Cardiac muscle cell (in vitro differentiated cells and primary cell): ENCODE measurements around the gene LAMTOR5. TPM values are rescaled to one million over a fixed set of nuclear protein-coding genes. Genes with fewer than 3 reads are reported as not detected.
A peak's percentile ranks its signal among the peaks of the same experiment; 100 is the strongest.
"Not testable (repeated sequence)": the region's sequence is repeated elsewhere in the genome, so short reads cannot be mapped to it uniquely, and the experiment has no call there.

Experiments
- DNase-seq, 2 donors: peaks; one replicate each; pipeline versions ENCODE4 v3.0.0 to v3.0.0-alpha.2; 2010 to 2017; ENCODE audit warnings: low read depth in 1 of 2, low spot score in 1 of 2
- H3K27ac ChIP-seq: fragments of 200-600 bp; sonication (generic); 2 replicates; pipeline ENCODE4 v1.5.1; 2016
- H3K27me3 ChIP-seq: fragments of 200-600 bp; sonication (generic); 2 replicates; pipeline ENCODE4 v1.6.0; 2016; ENCODE audit warnings: control low read depth
- H3K36me3 ChIP-seq: fragments of 200-600 bp; sonication (generic); 2 replicates; pipeline ENCODE4 v1.5.1; 2016; ENCODE audit warnings: control low read depth
- H3K4me1 ChIP-seq: fragments of 200-600 bp; sonication (generic); 2 replicates; pipeline ENCODE4 v1.8.1; 2017; ENCODE audit warnings: low read depth, mild to moderate bottlenecking, mixed run types
- H3K4me3 ChIP-seq: fragments of 200-600 bp; sonication (generic); 2 replicates; pipeline ENCODE4 v1.5.1; 2016; ENCODE audit warnings: mild to moderate bottlenecking
- H3K9me3 ChIP-seq: fragments of 200-600 bp; sonication (generic); 2 replicates; pipeline ENCODE4 v1.5.1; 2017; ENCODE audit warnings: low read depth, mild to moderate bottlenecking, control low read depth
- polyA plus RNA-seq: library from polyadenylated mRNA; unstranded; fragments of >200 nt; fragmentation: Nextera tagmentation; extraction: Ambion mirVana; gene quantifications from 2 replicates; pipeline ENCODE4 v1.2.1, GENCODE V29; 2016
- total RNA-seq: library from RNA; depleted of rRNA; stranded (reverse); fragments of >200 nt; gene quantifications from 2 replicates; pipeline ENCODE4 v1.2.3, GENCODE V29; 2016
- TF ChIP-seq, protein P1 (sequence below): IDR thresholded peaks from 2 replicates; pipeline ENCODE4 v1.5.1; 2012; ENCODE audit warnings: low read depth, mild to moderate bottlenecking, low read length

Gene LAMTOR5
- total and polyA plus RNA-seq, 2 experiments from 2014 or later, result 78.3 to 465 TPM

DNA sequence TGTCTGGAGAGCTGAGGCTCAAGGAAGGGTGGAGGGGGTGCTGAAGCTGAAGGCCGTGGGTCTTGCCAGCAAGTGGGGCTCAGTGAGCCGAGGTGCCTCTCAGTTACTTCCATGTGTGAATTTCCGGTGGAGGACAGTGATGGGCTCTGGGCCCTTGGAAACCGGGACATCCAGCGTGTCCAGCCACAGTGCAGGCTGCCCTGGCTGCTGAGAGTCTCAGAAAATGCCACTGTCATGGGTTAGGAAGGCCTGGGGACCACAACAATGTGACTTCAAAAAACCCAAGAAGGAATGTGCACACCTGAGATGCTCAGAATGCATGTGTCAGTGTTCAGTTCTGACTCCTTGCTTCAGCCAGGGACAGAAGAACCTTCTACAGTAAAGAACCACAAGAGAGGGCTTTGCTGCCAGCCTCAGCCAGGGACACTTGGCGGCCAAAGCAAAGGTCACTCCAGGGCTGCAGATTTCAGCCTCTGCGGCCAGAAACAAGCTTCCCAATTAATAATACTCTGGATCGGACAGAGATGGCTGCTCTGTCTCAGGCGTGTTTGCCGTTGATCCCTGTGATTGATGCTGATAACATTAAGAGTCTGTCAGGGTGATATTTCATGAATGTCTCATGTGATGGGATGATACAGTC, 12.6 kb upstream of the LAMTOR5 start:
- TF ChIP-seq, protein P1, sequence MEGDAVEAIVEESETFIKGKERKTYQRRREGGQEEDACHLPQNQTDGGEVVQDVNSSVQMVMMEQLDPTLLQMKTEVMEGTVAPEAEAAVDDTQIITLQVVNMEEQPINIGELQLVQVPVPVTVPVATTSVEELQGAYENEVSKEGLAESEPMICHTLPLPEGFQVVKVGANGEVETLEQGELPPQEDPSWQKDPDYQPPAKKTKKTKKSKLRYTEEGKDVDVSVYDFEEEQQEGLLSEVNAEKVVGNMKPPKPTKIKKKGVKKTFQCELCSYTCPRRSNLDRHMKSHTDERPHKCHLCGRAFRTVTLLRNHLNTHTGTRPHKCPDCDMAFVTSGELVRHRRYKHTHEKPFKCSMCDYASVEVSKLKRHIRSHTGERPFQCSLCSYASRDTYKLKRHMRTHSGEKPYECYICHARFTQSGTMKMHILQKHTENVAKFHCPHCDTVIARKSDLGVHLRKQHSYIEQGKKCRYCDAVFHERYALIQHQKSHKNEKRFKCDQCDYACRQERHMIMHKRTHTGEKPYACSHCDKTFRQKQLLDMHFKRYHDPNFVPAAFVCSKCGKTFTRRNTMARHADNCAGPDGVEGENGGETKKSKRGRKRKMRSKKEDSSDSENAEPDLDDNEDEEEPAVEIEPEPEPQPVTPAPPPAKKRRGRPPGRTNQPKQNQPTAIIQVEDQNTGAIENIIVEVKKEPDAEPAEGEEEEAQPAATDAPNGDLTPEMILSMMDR, result no peak
- Histone ChIP-seq H3K4me3 (no peak overlapping the region), H3K27me3 (no peaks in the 10 kb centered on the region), H3K27ac (no peak overlapping the region), H3K9me3 (no peaks in the 10 kb centered on the region), H3K36me3 (no peaks in the 10 kb centered on the region), H3K4me1 (no peaks in the 10 kb centered on the region)
- DNase-seq, result no peak

DNA sequence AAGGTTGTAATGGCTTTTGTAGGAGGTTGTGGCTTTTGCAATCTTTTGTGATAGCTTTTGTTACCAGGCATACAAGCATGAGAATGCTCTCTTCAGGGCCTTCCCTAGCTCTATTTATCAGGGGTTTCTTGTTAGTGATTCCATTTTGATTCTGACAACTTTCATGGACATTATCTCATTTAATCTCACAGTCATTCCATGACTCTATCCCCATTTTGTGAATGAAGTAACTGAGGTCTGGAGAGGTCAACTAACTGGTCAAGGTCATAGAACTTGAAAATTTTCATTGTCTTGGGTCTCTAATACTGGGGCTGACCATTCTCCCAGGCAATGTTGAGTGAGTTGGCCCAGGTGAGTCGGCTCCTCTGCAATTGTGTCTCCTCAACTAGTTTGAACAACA, 11.2 kb upstream of the LAMTOR5 start:
- DNase-seq, result no peak
- Histone ChIP-seq H3K36me3 (no peaks in the 10 kb centered on the region), H3K9me3 (no peaks in the 10 kb centered on the region), H3K4me3 (no peak overlapping the region), H3K27me3 (no peaks in the 10 kb centered on the region), H3K4me1 (no peaks in the 10 kb centered on the region), H3K27ac (no peak overlapping the region)
- TF ChIP-seq, protein P1, result no peak

DNA sequence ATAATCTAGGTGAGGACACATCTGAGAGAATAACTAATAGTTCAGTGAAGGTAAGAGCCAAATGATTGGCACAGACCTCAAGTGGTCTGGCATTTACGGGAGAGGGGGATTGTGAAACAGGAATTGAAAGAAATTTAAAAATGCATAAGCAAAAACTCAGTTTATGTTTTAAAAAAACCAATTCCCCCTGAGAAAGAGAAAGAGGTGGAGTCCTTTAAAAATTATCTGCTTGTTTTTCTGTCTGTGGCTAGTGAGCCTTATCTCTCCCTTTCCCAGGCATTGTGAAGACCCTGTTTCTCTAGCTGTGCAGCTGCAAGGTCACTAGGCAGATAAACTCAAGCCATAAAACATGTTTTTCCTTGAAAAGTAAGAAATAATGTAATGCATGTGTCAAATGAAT, 5.6 kb upstream of the LAMTOR5 start:
- H3K9me3 ChIP-seq, H3K36me3 ChIP-seq, H3K27me3 ChIP-seq, H3K27ac ChIP-seq, H3K4me3 ChIP-seq, H3K4me1 ChIP-seq, DNase-seq: not testable (repeated sequence)

DNA sequence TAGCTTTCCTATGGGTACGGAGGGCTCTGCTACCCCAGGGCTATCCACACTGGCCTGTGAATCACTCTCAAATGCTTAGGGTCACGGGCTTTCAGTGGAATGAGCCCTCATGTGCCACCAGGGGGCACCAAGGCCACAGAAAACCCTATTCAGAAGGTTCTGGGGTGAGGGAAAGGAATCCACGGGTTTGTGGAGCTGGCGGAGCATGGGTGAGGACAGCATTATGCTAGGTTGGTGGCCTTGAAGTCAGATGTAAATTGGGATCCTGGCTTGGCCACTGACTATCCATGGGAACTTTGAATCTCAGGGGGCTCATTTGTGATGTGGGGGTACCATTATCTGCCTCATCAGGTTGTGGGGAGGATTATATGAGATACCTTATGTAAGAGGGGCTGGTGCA, 5.1 kb upstream of the LAMTOR5 start:
- Histone ChIP-seq H3K27ac (no peak overlapping the region), H3K36me3 (no peaks in the 10 kb centered on the region), H3K4me1 (peaks cover 5% of the 10 kb centered on the region), H3K27me3 (no peaks in the 10 kb centered on the region), H3K4me3 (no peak overlapping the region), H3K9me3 (no peaks in the 10 kb centered on the region)
- TF ChIP-seq, protein P1, result peak; percentile 90
- DNase-seq, result peak; percentile 84 to 85

DNA sequence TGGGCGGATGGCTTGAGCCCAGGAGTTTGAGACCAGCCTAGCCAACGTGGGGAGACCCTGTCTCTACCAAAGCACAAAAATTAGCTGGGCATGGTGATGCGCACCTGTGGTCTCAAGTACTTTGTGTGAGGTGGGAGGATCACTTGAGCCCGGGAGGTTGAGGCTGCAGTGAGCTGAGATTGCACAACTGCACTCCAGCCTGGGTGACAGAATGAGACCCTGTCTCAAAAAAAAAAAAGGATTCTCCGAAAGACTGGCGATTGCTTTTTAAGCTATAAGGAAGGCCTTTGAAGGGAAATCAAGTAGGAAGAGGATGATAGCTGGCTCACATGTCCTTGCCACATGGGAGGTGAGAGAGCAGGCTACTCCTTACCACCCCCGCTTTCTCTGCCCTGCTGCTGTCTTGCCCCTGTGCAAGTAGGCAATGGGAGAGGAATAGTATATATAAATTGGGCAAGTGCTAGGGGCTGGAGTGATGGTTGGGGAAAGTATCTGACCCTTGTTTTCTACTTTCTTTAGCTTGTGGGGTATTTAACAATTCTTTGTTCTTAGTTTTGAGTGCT, 3.8 kb upstream of the LAMTOR5 start:
- H3K9me3 ChIP-seq, result no peaks in the 10 kb centered on the region
- H3K4me3 ChIP-seq, result no peak overlapping the region
- peaks cover under 1% of the 10 kb centered on the region for H3K36me3 ChIP-seq
- no peaks in the 10 kb centered on the region for H3K27me3 ChIP-seq
- H3K4me1 ChIP-seq, result peaks cover 7% of the 10 kb centered on the region
- H3K27ac ChIP-seq, result no peak overlapping the region
- no peak for DNase-seq
- TF ChIP-seq, protein P1, result no peak

DNA sequence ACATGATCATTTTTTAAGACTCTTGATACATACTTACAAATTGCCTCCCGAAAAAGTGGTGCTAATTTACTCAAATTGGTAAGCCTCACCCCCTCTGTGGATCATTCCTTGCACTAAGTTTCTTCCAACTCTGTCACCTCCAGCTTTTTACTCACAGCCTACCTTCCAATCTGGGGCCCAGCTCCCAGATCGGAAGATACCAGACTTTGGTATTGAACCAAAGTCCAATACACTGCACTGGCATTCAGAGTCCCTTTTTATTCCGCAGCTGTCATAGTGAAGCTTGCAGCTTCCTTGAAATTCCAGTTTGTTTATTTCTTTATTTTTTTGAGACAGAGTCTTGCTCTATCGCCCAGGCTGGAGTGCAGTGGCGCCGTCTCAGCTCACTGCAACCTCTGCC, 1.8 kb upstream of the LAMTOR5 start:
- TF ChIP-seq, protein P1, result no peak
- no peaks in the 10 kb centered on the region for H3K9me3 ChIP-seq
- no peak overlapping the region for H3K4me3 ChIP-seq

More for the DNA sequence above, 1.8 kb upstream of the LAMTOR5 start:
- DNase-seq, result no peak
- Histone ChIP-seq H3K27me3 (no peaks in the 10 kb centered on the region), H3K4me1 (peaks cover 12% of the 10 kb centered on the region), H3K27ac (no peak overlapping the region), H3K36me3 (peaks cover 13% of the 10 kb centered on the region)
